ENCODE results near the gene STBD1.
"Not testable (repeated sequence)": the region's sequence is repeated elsewhere in the genome, so short reads cannot be mapped to it uniquely, and the experiment has no call there.

STBD1 gene

DNA sequence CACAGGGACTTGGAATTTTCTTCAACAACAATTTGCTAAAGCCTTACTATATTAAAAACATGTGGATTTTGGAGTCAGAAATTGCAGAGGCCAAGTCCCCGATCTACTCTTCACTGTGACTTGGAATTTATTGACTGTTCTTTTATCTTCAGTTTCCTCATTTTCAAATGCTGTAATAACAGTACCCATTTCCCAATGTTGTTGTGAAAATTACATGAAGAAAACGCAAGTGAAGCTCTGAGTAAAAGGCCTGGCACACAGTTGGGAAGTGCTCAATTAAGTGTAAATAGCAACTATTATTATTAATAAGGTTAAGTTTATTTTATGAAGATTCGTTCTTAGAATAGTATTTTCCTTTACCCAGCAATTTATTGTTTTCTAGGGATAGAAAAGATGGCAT lies 15.7 kb downstream of the STBD1 start:
- no peak for DNase-seq (ENCODE audit: low read depth)

DNA sequence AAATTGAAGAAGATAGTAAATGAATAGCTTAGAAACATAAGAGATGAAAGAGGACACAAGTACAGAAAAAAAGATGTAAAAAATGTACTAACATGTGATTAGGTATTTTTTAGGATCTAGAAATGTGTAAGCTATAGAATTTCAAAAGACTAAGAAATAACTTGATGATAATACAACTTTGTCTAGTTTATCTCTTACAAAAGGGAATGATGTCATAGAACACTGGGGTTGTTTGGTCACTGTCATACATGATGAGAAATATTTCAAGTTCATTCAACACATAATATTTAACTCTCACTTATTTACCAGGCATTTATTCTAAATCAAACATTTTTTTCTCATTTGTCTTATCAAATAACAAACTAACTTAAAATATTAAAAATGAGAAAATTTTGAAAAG lies 18.5 kb downstream of the STBD1 start:
- DNase-seq (ENCODE audit: low read depth) = no peak

DNA sequence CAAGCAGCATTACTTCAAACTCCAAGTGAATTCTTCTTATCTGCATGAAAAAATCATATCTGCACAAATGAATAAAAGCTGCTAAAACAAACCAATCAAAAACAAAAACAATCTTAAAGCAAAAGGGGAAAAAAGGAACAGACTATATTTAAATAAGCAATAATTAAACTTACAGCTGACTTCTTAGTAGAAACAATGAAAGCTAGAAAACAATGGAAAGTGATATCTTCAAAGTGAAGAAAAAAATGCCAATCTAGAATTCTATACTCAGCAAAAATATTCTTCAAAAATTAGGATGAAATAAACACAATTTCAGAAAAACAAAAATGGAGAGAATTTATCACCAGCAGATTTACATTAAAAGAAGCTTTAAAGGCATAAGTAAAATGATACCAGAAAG lies 20.0 kb downstream of the STBD1 start:
- no peak for DNase-seq (ENCODE audit: low read depth)

DNA sequence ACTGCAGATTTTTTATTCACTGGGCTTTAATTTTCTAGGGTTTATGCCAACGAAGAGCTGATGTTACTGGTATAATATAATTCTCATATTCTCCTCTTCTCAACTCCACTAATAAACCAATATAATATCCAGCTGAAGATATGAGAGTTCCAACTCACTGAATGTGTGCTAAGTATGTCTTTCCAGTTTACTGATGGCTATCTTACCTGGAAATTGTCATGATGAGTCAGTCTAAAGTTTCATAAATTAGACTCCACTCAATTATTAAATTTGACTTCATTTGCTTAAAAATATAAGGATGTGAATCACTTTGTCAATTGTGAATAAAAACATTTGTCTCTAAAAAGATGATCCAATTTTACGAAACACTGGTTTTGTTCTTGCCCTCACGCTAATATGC lies 28.4 kb downstream of the STBD1 start:
- DNase-seq (ENCODE audit: low read depth) = no peak

DNA sequence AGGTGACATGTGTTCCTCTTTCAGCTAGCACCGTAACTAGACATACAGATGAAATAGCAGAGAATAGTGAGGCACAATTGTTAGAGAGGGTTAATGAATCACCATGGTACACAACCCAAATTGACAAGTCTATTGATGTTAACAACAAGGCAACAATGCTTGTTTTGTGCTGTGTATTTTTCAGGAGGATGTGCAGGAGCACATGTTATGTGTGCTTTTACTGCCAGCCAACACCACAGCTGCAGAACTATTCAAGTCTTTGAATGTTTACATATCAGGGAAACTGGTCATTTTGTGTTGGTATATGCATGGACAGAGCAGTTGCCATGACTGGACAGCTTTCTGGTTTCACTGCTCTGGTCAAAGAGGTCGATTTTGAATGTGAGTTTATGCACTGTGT lies 32.8 kb downstream of the STBD1 start:
- DNase-seq (ENCODE audit: low read depth) = no peak

DNA sequence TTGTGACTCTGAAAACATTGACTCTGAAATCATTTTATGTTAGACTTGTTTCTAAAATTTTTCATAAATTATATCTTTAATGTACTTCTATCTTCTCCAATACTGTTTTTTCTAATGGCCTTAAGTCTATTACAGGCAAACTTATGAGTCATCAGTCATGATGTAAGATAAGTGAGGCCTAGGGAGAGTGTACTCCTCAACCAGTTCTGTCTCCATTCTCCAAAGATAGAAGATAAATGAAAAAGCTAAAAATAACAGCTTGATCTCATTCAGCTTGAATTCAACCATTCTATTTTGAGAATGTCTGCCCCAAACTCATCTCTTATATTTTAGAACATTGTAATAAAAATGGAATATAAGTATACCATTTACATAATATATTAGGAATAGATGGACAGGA lies 34.5 kb downstream of the STBD1 start:
- DNase-seq (ENCODE audit: low read depth) = peak; percentile 60

DNA sequence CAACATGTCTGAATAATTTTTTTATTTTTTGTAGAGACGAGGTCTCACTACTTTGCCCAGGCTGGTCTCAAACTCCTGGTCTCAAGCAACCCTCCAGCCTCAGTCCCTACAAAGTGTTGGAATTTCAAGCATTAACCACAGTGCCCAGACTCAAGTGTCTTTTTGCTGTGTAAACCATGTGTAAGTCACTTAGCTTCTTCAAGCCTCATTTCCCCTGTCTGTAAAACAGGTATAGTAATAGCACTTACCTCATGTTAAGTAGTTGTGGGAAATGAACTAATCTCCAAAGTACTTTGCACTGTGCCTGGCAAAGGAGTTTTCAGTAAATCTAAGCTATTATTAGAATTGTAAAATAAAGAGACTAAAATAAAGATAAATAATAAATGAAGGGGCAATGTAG lies 35.7 kb downstream of the STBD1 start:
- no peak for DNase-seq (ENCODE audit: low read depth)

DNA sequence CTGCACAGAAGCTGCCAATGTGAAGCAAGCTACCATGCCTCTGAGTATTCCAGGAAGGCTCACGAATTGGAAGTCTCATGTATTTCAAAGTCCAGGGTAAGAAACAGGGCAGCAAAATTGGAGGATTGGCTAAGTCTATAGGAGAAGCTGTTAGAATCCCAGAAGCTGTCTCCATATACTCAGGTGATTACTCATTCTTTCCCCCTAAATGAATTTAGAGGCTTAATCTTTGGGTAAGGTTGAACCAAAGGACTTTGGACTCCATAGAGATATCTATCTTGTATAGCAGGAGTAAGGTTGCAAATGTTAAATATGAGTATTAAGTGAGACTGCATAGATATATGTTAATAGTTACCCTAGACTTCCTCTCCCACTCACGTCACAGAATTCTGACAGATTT lies 36.3 kb downstream of the STBD1 start:
- no peak for DNase-seq (ENCODE audit: low read depth)

DNA sequence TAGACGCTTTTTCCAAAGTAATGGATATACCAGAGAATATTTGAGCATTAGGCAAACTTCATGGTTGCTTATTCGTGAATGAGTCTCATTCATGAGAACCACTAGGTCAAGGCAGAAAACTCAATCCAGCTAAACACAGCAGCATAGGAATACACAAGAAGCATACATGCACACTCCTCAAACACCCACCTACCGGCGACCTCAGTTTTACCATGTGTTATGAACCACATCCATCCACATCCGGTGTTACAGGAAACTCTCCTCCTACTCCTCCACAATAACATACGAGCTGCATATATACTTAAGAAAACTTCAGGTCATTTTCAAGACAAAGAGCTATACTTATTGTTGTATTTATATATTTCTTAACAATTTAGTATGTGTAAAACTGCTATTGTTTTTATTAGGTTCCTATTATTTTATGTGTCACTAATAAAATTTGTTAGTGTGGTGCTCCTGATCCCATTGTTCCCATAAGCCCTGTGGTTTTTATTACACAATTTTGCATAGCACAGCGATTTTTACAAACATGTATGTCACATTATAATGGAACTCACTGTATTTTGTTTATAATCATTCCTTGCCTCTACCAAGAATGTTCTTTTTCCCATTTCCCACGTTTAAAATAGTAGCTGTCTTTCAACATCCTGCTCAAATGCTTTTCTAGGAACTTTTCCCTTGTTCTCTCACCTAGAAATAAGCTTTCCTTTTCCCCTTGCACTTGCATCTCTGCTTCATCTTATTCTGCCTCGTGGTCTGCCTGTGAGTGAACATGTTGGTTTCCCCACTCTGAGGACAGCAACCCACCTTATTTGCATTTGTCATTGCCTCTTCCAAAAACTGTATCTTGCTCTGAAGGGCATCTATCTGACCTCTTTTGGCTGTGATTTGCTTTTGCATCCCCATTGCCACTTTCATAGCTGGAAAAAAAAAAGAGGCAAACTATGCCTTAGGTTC lies 48.3 kb downstream of the STBD1 start:
- DNase-seq (ENCODE audit: low read depth) = no peak

DNA sequence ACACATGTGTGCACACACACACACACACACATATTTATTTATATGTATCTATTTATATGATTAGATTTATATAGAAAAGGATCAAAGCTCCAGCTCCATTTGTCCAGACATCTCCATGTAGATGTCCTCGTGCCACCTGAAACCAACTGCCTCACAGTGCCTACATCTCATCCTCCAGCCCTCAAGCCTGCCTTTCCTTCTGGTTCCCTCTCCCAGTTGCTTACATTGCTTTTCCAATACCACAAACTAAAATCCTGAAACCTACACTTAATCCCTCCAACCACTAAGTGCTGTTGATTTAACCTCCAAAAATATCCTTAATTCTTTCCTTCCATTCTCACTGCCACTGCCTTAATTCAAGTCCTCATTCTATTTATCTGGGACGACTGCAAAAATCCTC lies 51.4 kb downstream of the STBD1 start:
- DNase-seq (ENCODE audit: low read depth) = no peak

DNA sequence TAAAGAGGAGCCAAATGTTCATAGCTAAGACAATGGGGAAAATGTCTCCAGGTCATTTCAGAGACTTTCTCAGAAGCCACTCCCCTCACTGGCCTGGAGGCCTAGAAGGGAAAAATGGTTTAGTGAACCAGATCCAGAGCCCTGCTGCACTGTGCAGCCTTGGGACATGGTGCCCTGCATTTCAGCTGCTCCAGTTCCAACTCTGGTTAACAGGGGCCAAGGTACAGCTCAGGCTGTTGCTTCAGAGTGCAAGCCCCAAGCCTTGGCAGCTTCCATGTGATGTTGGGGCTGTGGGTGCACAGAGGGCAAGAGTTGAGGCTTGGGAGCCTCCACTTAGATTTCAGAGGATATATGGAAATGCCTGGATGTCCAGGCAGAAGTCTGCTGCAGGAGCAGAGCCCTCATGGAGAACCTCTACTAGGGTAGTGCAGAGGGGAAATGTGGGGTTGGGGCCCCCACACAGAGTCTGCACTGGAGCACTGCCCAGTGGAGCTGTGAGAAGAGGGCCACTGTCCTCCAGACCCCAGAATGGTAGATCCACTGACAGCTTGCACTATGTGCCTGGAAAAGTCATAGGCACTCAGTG lies 53.4 kb downstream of the STBD1 start:
- DNase-seq (ENCODE audit: low read depth) = not testable (repeated sequence)
